Stimulated activated naive CD8-positive, alpha-beta T cell treated with anti-CD3 and anti-CD28 coated beads, Interleukin-15, Interleukin-2, amounts not matched to agents 100 ng/mL and 50 ng/mL, for 24 hours (primary cell): ENCODE data around the gene CLIC3.

Experiments used
- H3K27ac Mint-ChIP-seq: one replicate; pipeline ENCODE4 v1.8.0; 2021; ENCODE audit warnings: mild to moderate bottlenecking, mixed read lengths
- H3K27me3 Mint-ChIP-seq: one replicate; pipeline ENCODE4 v1.8.0; 2021; ENCODE audit warnings: mixed read lengths
- H3K36me3 Mint-ChIP-seq: one replicate; pipeline ENCODE4 v1.8.0; 2021; ENCODE audit warnings: low read depth, mixed read lengths
- H3K4me1 Mint-ChIP-seq: one replicate; pipeline ENCODE4 v1.8.0; 2021; ENCODE audit warnings: low read depth, mixed read lengths
- H3K4me3 Mint-ChIP-seq: one replicate; pipeline ENCODE4 v1.8.0; 2021; ENCODE audit warnings: mild to moderate bottlenecking, mixed read lengths
- H3K9me3 Mint-ChIP-seq: one replicate; pipeline ENCODE4 v1.8.0; 2021; ENCODE audit warnings: mixed read lengths

CLIC3 gene

GRCh38 chr9:136985853-136986252, 10.5 kb downstream of the CLIC3 start:
- H3K9me3 Mint-ChIP-seq, result no peaks in the 10 kb centered on the region
- H3K4me1 Mint-ChIP-seq, result no peaks in the 10 kb centered on the region
- no peak overlapping the region for H3K27ac Mint-ChIP-seq
- H3K4me3 Mint-ChIP-seq, result no peak overlapping the region
- H3K27me3 Mint-ChIP-seq, result peaks cover 20% of the 10 kb centered on the region
- no peaks in the 10 kb centered on the region for H3K36me3 Mint-ChIP-seq

GRCh38 chr9:136985027-136985602, 11.3 kb downstream of the CLIC3 start:
- peaks cover 20% of the 10 kb centered on the region for H3K27me3 Mint-ChIP-seq
- H3K36me3 Mint-ChIP-seq, result no peaks in the 10 kb centered on the region
- no peaks in the 10 kb centered on the region for H3K4me1 Mint-ChIP-seq
- H3K27ac Mint-ChIP-seq, result no peak overlapping the region
- H3K4me3 Mint-ChIP-seq, result no peak overlapping the region
- H3K9me3 Mint-ChIP-seq, result no peaks in the 10 kb centered on the region

- Mint-ChIP-seq H3K36me3 (no peaks in the 10 kb centered on the region), H3K4me3 (no peak overlapping the region), H3K9me3 (no peaks in the 10 kb centered on the region), H3K4me1 (no peaks in the 10 kb centered on the region), H3K27ac (no peak overlapping the region), H3K27me3 (peaks cover 20% of the 10 kb centered on the region)
These were observed 11.8 kb downstream of the CLIC3 start for GRCh38 chr9:136984464-136985026.

- H3K9me3 Mint-ChIP-seq, result no peaks in the 10 kb centered on the region
- H3K4me1 Mint-ChIP-seq, result no peaks in the 10 kb centered on the region
- peaks cover 20% of the 10 kb centered on the region for H3K27me3 Mint-ChIP-seq
- no peaks in the 10 kb centered on the region for H3K36me3 Mint-ChIP-seq
- H3K27ac Mint-ChIP-seq, result no peak overlapping the region
- H3K4me3 Mint-ChIP-seq, result no peak overlapping the region
These were observed 12.6 kb downstream of the CLIC3 start for GRCh38 chr9:136983656-136984314.

GRCh38 chr9:136983167-136983566, 13.2 kb downstream of the CLIC3 start:
- H3K9me3 Mint-ChIP-seq, result no peaks in the 10 kb centered on the region
- H3K27ac Mint-ChIP-seq, result no peak overlapping the region
- H3K4me3 Mint-ChIP-seq, result no peak overlapping the region
- peaks cover 20% of the 10 kb centered on the region for H3K27me3 Mint-ChIP-seq
- H3K36me3 Mint-ChIP-seq, result no peaks in the 10 kb centered on the region
- H3K4me1 Mint-ChIP-seq, result no peaks in the 10 kb centered on the region

- H3K9me3 Mint-ChIP-seq, result no peaks in the 10 kb centered on the region
- H3K4me3 Mint-ChIP-seq, result no peak within 1 kb of the TSS
- no peaks in the 10 kb centered on the region for H3K4me1 Mint-ChIP-seq
- H3K36me3 Mint-ChIP-seq, result no peaks in the 10 kb centered on the region
- H3K27me3 Mint-ChIP-seq, result peaks cover 15% of the 10 kb centered on the region
- H3K27ac Mint-ChIP-seq, result no peak within 1 kb of the TSS
These were observed 13.9 kb downstream of the CLIC3 start, which contains the start of gene LCNL1 for GRCh38 chr9:136982232-136983051. TSS of gene LCNL1 (plus strand) at chr9:136982993. CDS start at chr9:136983587, 594 bp downstream.

GRCh38 chr9:136981588-136982231, 14.7 kb downstream of the CLIC3 start:
- Mint-ChIP-seq H3K4me1 (no peaks in the 10 kb centered on the region), H3K36me3 (no peaks in the 10 kb centered on the region), H3K27me3 (peaks cover 12% of the 10 kb centered on the region), H3K9me3 (no peaks in the 10 kb centered on the region), H3K27ac (no peak overlapping the region), H3K4me3 (no peak overlapping the region)

GRCh38 chr9:136980669-136981478, 15.5 kb downstream of the CLIC3 start:
- no peaks in the 10 kb centered on the region for H3K36me3 Mint-ChIP-seq
- H3K4me1 Mint-ChIP-seq, result peaks cover 6% of the 10 kb centered on the region
- no peak overlapping the region for H3K27ac Mint-ChIP-seq
- no peaks in the 10 kb centered on the region for H3K9me3 Mint-ChIP-seq
- peaks cover 6% of the 10 kb centered on the region for H3K27me3 Mint-ChIP-seq
- H3K4me3 Mint-ChIP-seq, result no peak overlapping the region

- no peak overlapping the region for H3K4me3 Mint-ChIP-seq
These were observed 16.4 kb downstream of the CLIC3 start for GRCh38 chr9:136979769-136980587.

GRCh38 chr9:136978865-136979544, 17.4 kb downstream of the CLIC3 start:
- Mint-ChIP-seq H3K36me3 (no peaks in the 10 kb centered on the region), H3K4me1 (peaks cover 17% of the 10 kb centered on the region), H3K27ac (no peak overlapping the region), H3K27me3 (peaks cover 4% of the 10 kb centered on the region), H3K4me3 (no peak overlapping the region), H3K9me3 (no peaks in the 10 kb centered on the region)

More at GRCh38 chr9:136979769-136980587, 16.4 kb downstream of the CLIC3 start:
- no peak overlapping the region for H3K27ac Mint-ChIP-seq
- H3K27me3 Mint-ChIP-seq, result peaks cover 6% of the 10 kb centered on the region
- peaks cover 14% of the 10 kb centered on the region for H3K4me1 Mint-ChIP-seq
- H3K9me3 Mint-ChIP-seq, result no peaks in the 10 kb centered on the region
- H3K36me3 Mint-ChIP-seq, result no peaks in the 10 kb centered on the region

- H3K27me3 Mint-ChIP-seq, result no peaks in the 10 kb centered on the region
- H3K36me3 Mint-ChIP-seq, result no peaks in the 10 kb centered on the region
- no peaks in the 10 kb centered on the region for H3K9me3 Mint-ChIP-seq
- H3K27ac Mint-ChIP-seq, result no peak overlapping the region
- peaks cover 17% of the 10 kb centered on the region for H3K4me1 Mint-ChIP-seq
- H3K4me3 Mint-ChIP-seq, result no peak overlapping the region
These were observed 18.1 kb downstream of the CLIC3 start for GRCh38 chr9:136978073-136978864.

GRCh38 chr9:136977649-136978072, 18.7 kb downstream of the CLIC3 start:
- Mint-ChIP-seq H3K4me1 (peaks cover 17% of the 10 kb centered on the region), H3K4me3 (no peak overlapping the region)

More at GRCh38 chr9:136977649-136978072, 18.7 kb downstream of the CLIC3 start:
- no peaks in the 10 kb centered on the region for H3K36me3 Mint-ChIP-seq
- H3K9me3 Mint-ChIP-seq, result no peaks in the 10 kb centered on the region
- H3K27ac Mint-ChIP-seq, result no peak overlapping the region
- H3K27me3 Mint-ChIP-seq, result no peaks in the 10 kb centered on the region
